HG02943 (cell line): ENCODE data around the gene MSANTD1.

Source experiments
- ATAC-seq: cut with Tn5 transposase; IDR thresholded peaks from one replicate; pipeline ENCODE4 v1.9.1; 2021; ENCODE audit warnings: mild to moderate bottlenecking, low read depth, moderate library complexity; ENCODE audit not compliant: unreplicated experiment

Gene MSANTD1

DNA sequence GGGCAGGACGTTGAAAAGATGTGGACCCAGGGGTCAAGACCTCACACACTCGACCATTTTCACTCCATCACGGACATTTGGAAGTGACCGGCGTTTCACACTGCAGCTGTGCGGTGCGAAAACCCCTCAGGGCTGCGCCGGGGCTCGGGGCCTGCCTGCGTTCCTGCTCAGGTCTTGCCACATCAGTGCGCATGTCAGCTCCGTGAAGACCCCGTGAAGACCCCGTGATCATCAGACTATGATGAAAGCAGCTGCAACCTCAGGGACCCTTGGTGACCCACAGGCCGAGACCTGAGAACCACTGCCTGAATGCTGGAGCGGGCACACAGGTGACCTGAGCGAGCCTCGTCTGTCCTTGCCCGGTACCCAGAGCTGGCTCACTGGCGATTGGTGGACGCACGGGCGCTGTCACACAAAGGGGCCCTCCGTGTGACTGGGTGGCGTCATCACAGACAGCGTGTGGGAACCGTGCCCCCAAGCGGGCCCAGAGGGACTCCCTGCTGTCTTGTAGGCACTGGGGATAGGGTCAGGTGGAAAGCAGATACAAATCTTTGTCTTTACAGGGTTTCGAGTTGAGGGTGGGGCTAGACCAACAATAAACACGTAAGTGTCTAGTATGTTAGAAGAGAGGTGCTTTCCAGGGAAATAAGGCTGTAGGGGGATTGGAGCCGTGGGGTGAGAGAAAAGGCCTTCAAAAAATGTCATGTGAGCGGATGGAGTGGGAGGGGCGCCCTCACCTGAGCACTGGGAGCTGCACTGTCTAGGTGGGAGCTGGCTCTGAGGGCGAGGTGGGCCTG lies 12.7 kb downstream of the MSANTD1 start:
- ATAC-seq = no peak

DNA sequence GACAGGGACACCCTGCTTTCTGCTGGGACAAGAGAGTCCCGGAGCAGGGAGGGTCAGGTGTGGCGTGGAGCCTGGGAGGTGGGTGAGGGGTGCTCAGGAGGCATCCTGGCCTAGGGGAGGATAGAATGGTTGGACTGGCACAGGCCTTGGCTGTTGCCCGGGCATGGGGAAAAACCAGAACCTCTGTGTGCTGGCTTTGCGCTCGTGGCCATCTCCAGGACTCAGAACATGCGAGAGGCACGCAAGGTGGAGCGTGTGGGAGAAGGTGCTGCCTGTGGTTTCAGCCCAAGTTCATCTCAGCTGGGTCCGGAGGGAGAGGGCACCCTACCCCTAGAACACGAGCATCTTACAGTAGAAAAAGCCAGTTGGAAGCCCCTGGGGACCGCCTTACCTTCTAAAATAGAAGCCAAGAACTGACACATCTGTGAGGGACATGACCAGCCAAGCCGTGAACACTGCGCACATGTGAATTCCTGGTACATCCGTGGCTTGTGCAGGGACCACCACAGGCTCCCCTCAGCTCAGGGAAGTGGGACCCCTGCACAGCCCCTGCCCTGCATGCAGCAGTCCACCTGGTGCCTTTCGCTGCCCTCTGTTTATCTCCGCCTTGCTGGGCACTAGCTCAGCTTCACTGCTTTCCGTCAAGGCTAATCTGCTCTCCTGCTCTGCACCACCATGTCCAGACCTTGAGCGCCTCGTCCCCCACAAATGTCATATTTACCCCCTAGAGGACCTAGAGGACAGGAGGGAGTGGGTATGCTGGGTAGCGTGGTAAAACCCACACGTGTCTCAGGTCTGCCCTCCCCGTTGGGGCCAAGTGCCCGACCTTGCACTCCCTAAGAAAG lies 13.5 kb downstream of the MSANTD1 start:
- no peak for ATAC-seq

DNA sequence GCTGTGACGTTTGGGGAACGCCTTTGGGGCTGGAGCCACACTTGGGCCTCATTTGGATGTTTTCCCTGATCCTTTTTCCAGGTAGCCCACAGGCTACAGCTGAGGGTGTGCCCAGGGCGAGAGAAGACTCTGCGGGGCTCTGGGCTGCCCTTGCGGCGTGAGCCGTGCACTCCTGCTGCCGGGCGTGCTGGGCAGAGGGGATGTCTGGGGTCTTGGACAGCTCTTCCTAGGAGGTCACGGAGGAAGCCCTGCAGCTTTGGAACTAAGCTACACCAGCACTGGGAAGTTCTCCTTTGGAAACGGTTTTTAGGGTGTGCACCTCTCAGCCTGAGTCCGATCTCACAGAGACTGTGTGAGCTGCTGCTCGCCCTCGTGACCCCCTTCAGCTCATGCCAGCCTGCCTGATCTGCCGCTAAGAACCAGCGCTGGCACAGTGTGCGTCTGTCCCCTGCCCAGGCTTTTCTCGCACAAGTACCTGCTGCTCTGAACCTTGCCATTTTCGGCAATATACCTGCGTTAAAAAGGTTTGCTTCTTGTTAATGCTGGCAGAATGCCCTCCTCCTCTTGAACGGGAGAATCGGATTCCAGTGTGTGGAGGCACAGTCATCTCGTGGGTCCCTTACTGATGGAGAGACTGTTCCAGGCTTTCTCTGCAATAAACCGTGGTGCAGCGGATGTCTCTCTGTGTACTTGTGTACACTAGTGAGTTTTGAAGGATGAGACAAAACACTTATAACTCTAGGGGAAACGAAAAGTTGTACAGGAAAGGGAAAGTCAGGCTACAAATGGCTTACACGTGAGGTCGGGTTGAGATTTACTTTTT lies 14.3 kb downstream of the MSANTD1 start:
- ATAC-seq = no peak

DNA sequence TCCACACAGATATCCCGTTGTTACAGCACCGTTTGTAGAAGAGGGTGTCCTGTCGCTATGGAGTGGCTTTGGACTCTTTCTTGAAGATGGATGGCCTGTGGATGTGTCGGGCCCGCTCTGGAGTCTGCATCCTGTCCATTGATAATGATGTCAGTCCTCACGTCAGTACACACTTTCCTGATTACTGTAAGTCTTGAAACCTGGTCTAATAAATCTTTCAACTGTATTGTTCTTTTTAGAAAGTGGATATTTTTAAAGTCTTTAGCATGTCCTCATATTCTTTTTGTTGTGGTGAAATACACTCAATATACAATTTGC lies 14.9 kb downstream of the MSANTD1 start:
- ATAC-seq = no peak

DNA sequence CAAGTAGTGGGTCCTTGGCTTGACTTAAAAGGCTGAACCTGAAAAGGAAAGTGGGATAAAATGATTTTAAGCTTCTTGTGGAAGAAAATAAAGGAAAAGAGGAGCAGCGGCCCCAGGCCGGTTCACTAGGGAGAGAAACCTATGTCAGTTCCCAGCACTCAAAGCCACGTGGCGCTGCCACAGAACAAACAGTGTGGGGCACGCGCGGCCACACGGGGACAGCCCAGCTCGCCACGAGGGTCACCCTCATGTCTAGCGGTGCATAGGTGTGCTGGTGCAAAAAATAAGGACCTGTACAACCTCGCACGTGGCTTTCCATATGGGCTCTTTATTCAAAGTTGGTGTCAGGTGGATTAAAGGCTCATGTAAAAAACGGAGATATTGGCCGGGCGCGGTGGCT lies 17.1 kb downstream of the MSANTD1 start:
- no peak for ATAC-seq

DNA sequence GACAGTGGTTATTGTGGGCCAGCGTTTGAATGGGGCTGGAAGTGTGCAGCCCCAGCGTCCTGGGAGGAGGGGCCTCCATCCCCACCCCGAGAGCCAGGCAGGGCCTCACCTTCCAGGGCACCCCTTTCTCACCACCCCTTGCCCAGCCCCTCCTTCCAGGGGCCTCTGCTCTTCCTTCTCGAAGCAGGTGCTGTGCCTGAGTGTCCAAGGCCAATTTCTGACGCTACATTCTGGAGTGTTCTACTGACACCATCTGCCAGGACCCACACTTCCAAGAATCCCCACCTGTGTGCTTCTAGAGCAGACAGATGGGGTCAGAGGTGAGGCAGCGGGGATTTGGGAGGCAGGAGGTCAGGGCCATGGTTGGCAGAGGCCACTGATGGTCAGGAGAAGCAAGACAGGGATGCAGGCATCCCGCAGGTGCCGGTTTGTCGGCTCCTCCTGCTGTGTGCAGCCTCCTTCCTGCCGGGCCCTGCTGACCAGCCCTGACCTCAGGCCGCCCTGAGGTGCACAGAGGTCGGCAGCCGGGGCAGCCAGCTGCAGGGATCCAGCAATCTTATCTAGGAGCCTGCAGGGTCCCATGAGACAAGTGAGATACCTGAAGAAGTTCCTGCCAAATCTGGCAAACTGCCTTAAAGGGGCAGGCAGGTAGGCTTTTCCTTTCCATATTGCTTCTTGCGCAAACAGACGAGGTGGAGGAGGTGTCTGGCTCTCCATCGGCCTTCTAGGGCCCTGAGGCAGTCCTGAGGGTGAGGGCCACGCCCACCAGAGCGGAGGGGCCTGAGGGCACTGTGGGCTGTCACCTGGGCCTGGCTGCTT lies 18.8 kb downstream of the MSANTD1 start:
- ATAC-seq = no peak

DNA sequence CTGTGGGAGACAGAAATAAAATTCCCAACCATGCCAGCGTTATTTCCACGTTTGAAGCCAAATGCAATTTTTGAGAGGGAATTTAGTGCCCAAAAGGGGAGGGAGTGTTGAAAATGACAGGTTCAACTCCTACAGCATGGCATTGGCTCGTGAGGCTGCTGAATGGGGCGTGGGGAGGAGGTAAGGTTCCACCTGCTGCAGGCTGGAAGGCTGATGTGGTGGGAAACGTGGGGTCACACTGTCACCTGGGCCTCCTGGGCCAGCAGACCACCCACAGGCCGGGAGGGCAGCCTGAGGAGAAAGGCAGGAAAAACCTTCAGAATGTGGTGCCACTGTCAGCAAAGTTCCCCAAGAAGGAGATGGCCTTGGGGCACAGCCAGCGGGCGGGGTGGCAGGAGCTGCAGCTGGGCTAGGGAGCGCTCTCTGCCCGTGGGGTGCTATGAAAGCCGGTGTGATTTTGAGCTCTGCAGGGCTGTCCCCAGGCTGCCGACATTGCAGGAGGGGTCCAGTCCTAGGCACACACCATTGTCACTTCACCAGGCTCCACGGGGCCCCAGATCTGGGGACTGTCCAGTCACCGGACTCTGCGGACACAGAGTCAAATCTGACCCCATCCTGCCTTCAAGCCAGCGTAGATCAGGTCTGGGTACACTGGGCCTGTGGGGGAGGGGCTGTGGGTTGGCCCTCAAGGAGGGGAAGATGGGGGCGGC lies 19.6 kb downstream of the MSANTD1 start:
- no peak for ATAC-seq

DNA sequence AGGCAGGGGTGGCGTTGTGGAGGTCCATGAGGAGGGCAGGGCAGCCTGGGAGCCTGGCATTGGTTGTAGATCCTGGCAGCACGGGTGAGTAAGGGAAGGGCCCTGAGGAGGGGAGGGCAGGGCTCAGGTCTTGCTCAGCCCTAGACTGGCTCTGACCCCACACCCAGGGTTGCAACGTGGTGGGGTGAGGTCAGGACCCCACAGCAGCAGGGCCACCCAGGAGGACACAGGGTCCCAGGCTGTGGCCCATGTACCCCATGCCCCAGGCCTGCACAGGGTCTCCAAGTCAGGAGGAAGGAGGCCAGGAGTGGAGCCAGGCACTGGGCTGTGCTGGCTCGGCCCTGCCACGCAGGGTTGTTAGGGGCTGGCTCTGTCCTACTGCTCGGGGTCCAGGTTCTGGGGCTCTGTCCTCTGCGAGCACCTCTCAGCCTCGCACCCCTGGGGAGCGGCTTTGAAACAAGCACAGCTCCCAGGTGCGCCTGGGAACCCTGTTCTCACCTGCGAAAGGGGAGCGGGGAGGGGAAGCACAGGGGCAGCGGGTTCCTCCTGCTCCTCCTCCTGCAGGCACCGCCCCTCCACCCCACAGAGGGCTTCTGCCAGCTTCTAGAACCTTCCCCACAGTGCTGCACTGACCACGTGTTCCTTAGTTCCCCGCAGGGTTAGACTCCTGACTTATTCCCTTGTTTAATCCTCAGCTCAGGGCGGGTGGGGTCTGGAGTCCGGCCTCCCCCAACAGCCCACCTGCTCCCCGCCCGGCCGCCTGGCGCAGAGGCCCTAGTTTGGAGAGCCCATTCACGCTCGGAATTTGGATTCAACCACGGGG lies 20.4 kb downstream of the MSANTD1 start:
- ATAC-seq = no peak

DNA sequence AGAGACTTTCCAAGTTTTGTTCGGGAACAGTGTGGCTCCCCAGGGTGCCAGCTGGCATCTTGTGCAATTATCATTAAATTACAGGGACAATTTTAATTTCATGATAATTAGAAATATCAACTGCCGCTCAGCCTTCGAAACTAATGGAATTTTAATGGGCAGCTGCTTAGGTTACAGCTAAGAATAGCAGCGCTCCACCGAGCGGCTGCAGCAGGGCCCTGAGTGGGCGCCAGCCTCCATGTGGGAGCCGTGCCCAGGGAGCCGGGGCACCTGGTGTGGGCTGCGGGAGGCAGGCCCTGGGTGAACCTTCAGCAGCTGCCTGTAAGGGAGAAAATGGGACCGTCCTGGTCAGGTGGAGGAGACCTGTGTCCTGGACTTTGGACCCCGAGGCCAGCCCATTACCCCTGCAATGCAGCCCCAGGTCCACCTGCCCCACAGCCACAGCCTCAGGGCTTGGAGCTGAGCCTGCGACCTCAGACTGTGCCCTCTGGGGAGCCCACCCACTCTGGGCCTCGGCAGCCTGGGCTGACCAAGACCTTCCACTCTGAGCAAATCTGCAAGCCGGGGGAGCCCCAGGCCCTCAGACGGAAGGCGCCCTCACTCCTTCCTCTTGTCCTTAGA lies 21.1 kb downstream of the MSANTD1 start:
- no peak for ATAC-seq

DNA sequence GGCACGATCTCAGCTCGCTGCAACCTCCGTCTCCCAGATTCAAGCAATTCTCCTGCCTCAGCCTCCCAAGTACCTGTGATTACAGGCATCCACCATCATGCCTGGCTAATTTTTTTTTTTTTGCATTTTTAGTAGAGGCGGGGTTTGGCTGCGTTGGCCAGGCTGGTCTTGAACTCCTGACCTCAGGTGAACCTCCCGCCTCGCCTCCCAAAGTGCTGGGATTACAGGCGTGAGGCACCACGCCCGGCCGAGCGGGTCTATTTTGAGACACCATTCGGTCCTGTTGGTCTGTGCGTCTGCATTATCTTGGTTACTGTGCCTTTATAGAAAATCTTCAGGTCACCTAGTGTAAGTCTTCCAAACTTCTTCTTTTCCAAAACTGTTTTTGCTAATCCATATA lies 22.2 kb downstream of the MSANTD1 start:
- no peak for ATAC-seq

DNA sequence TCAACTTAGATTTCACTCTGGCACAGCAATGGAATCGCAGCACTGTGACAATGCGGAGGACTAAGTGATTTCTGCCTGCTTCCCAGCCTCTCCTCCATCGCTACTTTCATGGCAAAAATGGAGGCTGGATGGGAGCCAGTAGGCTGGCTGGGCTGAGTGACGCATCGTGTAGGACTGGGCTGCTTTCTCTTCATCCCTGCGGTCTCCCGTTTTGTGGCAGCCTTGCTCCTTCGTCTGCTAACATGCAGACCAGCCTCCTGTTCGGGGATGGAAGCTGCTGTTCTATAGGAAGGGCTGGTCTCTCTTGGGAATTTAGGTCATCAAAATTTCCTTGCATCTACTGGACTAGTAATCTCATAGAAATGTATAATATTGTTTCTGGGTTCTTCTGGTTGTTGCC lies 28.0 kb downstream of the MSANTD1 start:
- ATAC-seq = no peak

DNA sequence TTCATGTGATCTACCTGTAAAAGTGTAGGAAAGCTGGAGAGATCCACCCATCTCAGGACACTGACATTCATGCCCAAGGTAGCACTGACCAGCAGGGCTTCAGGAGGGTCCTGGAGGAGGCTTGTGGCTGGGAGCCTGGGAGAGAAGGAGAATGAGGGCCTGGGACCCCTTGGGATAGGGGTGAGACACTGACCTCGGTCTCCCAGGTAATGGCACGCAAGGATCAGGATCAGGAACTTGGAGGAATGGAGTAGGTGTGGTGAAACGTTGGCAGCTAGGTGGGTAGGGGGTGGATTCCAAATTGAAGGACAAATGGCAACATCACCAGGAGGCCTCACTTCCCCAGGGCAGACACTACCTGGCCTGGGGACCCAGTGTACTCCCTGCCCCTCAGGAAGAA lies 31.5 kb downstream of the MSANTD1 start:
- ATAC-seq = no peak

DNA sequence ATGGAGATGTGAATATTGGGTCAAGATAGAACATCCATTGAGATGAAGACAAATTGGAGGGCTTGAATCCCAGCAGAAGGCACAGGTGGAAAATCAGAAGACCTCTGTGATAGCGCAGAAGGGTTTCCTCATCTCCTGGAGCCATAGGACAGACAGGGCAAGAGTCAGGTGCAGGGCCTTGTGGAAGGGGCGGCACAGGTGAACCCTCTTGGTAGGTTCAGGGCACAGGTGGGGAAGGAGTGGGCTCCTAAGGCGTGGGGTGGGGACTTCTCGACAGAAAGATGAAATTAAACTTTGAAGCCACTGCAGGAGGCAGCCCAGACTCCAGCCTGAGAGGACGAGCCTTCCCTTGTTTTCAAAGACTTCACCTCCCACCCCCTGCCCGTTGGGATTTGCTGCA lies 34.5 kb downstream of the MSANTD1 start:
- no peak for ATAC-seq

DNA sequence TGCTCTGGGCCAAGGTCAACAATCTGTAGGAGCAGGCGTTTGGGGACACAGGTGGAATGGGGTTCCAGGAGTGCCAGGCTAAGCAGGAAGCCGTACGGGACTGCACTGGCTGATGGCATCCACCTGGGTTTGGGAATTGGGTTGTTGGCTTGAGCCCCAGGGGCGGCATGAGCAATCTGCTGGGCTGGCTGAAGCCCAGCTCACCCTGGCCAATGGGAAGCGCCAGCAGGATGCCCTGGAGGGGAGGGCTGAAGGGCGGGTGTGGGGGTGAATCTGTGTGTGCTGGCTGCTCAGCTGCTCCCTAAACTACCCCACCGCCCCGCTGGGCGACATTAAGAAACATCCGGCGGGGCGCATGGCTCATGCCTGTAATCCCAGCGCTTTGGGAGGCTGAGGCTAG lies 35.0 kb downstream of the MSANTD1 start:
- no peak for ATAC-seq

DNA sequence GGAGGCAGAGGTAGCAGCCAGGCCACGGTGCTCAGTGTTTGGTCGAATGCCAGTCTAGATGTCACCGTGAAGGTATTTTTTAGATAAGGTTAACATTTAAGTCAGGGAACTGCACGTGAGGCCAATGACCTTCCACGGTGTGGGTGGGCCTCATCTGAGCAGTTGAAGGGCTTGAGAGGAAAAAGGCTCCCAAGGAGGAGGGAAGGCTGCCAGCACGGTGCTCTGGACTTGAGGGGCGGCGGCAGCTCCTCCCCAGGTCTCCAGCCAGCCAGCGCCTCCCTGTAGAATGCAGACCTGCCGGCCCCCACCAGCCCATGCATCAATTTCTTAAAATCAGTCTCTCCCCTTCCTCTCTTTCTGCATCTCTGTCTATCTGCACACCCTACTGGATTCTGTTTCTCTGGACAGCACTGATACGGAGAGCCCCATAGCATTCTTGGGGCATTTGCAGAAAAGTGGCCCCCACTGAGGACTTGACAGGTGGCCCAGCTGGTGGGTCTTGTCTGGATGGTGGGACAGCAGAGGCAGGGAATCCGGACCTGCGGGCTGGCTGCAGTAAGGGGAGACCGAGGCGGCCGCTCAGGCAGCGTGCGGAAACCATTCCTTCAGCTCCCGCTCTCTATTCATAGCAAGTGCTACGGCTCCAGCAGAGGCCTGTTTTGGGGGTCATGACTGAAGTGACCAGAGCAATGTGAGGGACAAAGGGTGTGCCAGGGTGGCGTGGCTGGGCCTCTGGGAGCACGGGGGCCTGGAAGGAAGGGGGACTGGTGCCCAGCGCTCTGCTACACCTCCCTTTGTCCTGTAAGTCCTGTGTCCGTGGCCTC lies 36.0 kb downstream of the MSANTD1 start:
- no peak for ATAC-seq

DNA sequence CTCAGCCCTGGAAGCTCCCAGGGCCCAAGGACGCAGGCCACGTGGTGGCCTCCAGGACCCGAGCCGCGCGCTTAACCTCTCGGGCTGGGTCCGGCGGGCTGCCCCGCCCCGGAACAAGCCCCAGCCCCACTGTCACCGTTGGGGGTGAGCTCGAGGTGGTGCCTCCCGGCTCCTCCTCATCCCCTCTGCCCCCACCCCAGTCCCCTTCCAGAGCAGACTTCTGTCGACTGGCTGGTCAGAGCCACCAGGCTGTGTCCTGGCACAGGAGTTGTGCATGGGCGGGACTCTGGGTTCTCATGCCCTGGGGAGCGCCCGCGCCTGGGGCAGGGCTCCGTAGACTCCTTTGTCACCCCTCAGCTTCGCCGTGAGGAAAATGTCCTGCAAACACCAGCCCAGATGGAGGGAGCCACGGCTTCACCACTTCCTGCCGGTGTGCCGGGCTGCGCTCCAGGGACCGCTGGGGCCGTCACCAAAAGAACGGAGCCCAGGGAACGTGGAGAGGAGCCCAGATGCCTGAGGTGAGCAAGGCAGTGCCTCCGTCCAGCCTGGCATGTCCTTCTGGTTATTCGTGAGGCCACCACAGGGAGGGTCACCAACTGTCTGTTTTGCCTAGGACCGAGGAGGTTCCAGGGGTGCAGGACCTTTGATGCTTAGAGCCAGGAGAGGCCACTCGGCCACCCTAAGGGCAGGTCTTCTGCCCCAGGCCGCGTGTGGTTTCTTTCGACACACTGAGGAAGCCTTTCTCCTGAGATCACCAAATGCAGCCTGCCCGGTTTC lies 36.8 kb downstream of the MSANTD1 start:
- ATAC-seq = peak; percentile 84
